Measurements from ENCODE around the gene EBPL. TPM values are rescaled to one million over a fixed set of nuclear protein-coding genes. Genes with fewer than 3 reads are reported as not detected.

EBPL gene
- total RNA-seq, 4 donors from 2014 or later: 23.8 to 67.5 (median 31.5) TPM

GRCh38 chr13:49711218-49711863, 20.1 kb upstream of the EBPL start:
- TF ChIP-seq CTCF (IDR thresholded peaks at IDR 0.05; ENCODE audit: low read depth): no peak

- no peak for TF ChIP-seq CTCF (IDR thresholded peaks at IDR 0.05; ENCODE audit: low read depth)
These were observed 10.2 kb upstream of the EBPL start for GRCh38 chr13:49701491-49701890.

- TF ChIP-seq CTCF (IDR thresholded peaks at IDR 0.05; ENCODE audit: low read depth): no peak
These were observed 6.2 kb upstream of the EBPL start for GRCh38 chr13:49697468-49697867.

- TF ChIP-seq CTCF (IDR thresholded peaks at IDR 0.05; ENCODE audit: low read depth): no peak
These were observed 3.2 kb upstream of the EBPL start for GRCh38 chr13:49694446-49694845.

GRCh38 chr13:49693877-49694276, 2.6 kb upstream of the EBPL start:
- TF ChIP-seq CTCF (IDR thresholded peaks at IDR 0.05; ENCODE audit: low read depth): no peak

GRCh38 chr13:49693191-49693733, 2.0 kb upstream of the EBPL start:
- TF ChIP-seq CTCF (IDR thresholded peaks at IDR 0.05; ENCODE audit: low read depth): no peak

GRCh38 chr13:49690133-49690994, 922 bp downstream of the EBPL start:
- no peak for TF ChIP-seq CTCF (IDR thresholded peaks at IDR 0.05; ENCODE audit: low read depth)

All from subcutaneous adipose tissue (tissue), 4 donors.